HepG2 (cell line): ENCODE results near the gene ENPP1.

Source experiments
- ARNT ChIP-seq: fragments of 450-650 bp; IDR thresholded peaks from 2 replicates; pipeline ENCODE4 v1.6.1; 2017
- BCL6 ChIP-seq: IDR thresholded peaks from 2 replicates; pipeline ENCODE4 v1.6.1; 2016; ENCODE audit warnings: missing genetic modification reagents, missing compliant biosample characterization
- BCLAF1 ChIP-seq: fragments of 450-650 bp; IDR thresholded peaks from 2 replicates; pipeline ENCODE4 v1.6.1; 2017; ENCODE audit warnings: mild to moderate bottlenecking
- CENPX ChIP-seq: sonication (generic); formaldehyde crosslinking; IDR thresholded peaks from 2 replicates; pipeline ENCODE4 v1.9.0; 2021; ENCODE audit warnings: mild to moderate bottlenecking, missing genetic modification reagents, moderate library complexity
- CTCF ChIP-seq: sonication (generic); formaldehyde crosslinking; IDR thresholded peaks from 2 replicates; pipeline ENCODE4 v1.5.0; 2020; ENCODE audit warnings: mild to moderate bottlenecking, missing genetic modification reagents, moderate library complexity
- FOXP1 ChIP-seq, 2 experiments: fragments of 450-650 bp in 1 of 2; IDR thresholded peaks; 2 replicates each; pipeline ENCODE4 v1.6.1; 2017 to 2018; ENCODE audit warnings: antibody characterized with exemption in 1 of 2
- RNF2 ChIP-seq: fragments of 450-650 bp; conservative IDR thresholded peaks from 2 replicates; pipeline ENCODE4 v1.6.1; 2016; ENCODE audit warnings: low read depth
- SNAPC2 ChIP-seq: sonication (generic); formaldehyde crosslinking; IDR thresholded peaks from 2 replicates; pipeline ENCODE4 v1.8.1; 2022; ENCODE audit warnings: mild to moderate bottlenecking, missing genetic modification reagents
- ZNF160 ChIP-seq: sonication (generic); formaldehyde crosslinking; IDR thresholded peaks from 2 replicates; pipeline ENCODE4 v1.8.0; 2022; ENCODE audit warnings: mild to moderate bottlenecking, inconsistent platforms, missing genetic modification reagents
- ZNF3 ChIP-seq: IDR thresholded peaks from 2 replicates; pipeline ENCODE4 v1.7.0; 2017; ENCODE audit warnings: inconsistent platforms
- ZNF564 ChIP-seq: sonication (generic); formaldehyde crosslinking; IDR thresholded peaks from 2 replicates; pipeline ENCODE4 v1.8.1; 2023; ENCODE audit warnings: mild to moderate bottlenecking, missing genetic modification reagents
- ZNF773 ChIP-seq: sonication (generic); formaldehyde crosslinking; IDR thresholded peaks from 2 replicates; pipeline ENCODE4 v1.4.0; 2020; ENCODE audit warnings: missing genetic modification reagents, borderline replicate concordance

- no peak for TF ChIP-seq ZNF564 (CRISPR knock-in tag)
- no peak for TF ChIP-seq CENPX (CRISPR knock-in tag)
- no peak for TF ChIP-seq ZNF3 (CRISPR knock-in tag)
- no peak for TF ChIP-seq ARNT
- TF ChIP-seq SNAPC2 (CRISPR knock-in tag): no peak
- no peak for TF ChIP-seq ZNF773 (CRISPR knock-in tag)
- TF ChIP-seq CTCF (CRISPR knock-in tag): no peak
- TF ChIP-seq RNF2: no peak
- no peak for TF ChIP-seq BCL6 (CRISPR knock-in tag)
- no peak for TF ChIP-seq FOXP1 (IDR thresholded peaks at IDR 0.05)
- TF ChIP-seq FOXP1 (CRISPR knock-in tag; IDR thresholded peaks at IDR 0.05): no peak
- no peak for TF ChIP-seq ZNF160 (CRISPR knock-in tag)
- no peak for TF ChIP-seq BCLAF1
These were observed 51.1 kb downstream of the ENPP1 start for GRCh38 chr6:131858765-131859415.
